ENCODE results near the gene CAMTA1.

- no peak for TF ChIP-seq POLR2A (IDR thresholded peaks at IDR 0.05; ENCODE audit: borderline replicate concordance, extremely low read depth, insufficient read depth, insufficient read length)
- no peak for TF ChIP-seq CEBPB (IDR thresholded peaks at IDR 0.05; ENCODE audit: low read depth)
- TF ChIP-seq CTCF (IDR thresholded peaks at IDR 0.05 in 2 of 3, conservative IDR thresholded peaks at IDR 0.05 in 1 of 3; ENCODE audit: borderline replicate concordance in 1 of 3, insufficient read depth in 1 of 3, low read depth in 2 of 3, low read length in 2 of 3) = no peak
- TF ChIP-seq ATF3 (IDR thresholded peaks at IDR 0.05) = no peak
- TF ChIP-seq EZH2 (IDR thresholded peaks at IDR 0.05) = no peak
- TF ChIP-seq MAX (IDR thresholded peaks at IDR 0.05) = no peak
- TF ChIP-seq EGR1 (IDR thresholded peaks at IDR 0.05; ENCODE audit: low read depth) = no peak
- no peak for TF ChIP-seq ZNF274 (IDR thresholded peaks at IDR 0.05; ENCODE audit: low read depth, low read length)
Measured at GRCh38 chr1:7380712-7381111, 595.5 kb downstream of the CAMTA1 start.

Data from HCT116 (cell line).